Osteocyte (in vitro differentiated cells): ENCODE results near the gene CCDC85B. TPM values are rescaled to one million over a fixed set of nuclear protein-coding genes. Genes with fewer than 3 reads are reported as not detected.
A peak's percentile ranks its signal among the peaks of the same experiment; 100 is the strongest.

ENCODE experiments used
- DNase-seq: peaks from one replicate; pipeline ENCODE4 v3.0.0; 2021; ENCODE audit warnings: mixed read lengths; ENCODE audit not compliant: unreplicated experiment; ENCODE audit errors: extremely low spot score
- H3K27ac Mint-ChIP-seq: one replicate; pipeline ENCODE4 v1.8.0; 2021; ENCODE audit warnings: mild to moderate bottlenecking, mixed read lengths; ENCODE audit not compliant: unreplicated experiment
- H3K27me3 Mint-ChIP-seq: one replicate; pipeline ENCODE4 v1.8.0; 2021; ENCODE audit warnings: mixed read lengths; ENCODE audit not compliant: unreplicated experiment
- H3K36me3 Mint-ChIP-seq: one replicate; pipeline ENCODE4 v1.8.0; 2021; ENCODE audit warnings: mixed read lengths; ENCODE audit not compliant: unreplicated experiment
- H3K4me1 Mint-ChIP-seq: one replicate; pipeline ENCODE4 v1.8.0; 2021; ENCODE audit warnings: mixed read lengths; ENCODE audit not compliant: unreplicated experiment
- H3K4me3 Mint-ChIP-seq: one replicate; pipeline ENCODE4 v1.8.0; 2021; ENCODE audit warnings: mild to moderate bottlenecking, moderate library complexity, mixed read lengths; ENCODE audit not compliant: unreplicated experiment
- H3K9me3 Mint-ChIP-seq: one replicate; pipeline ENCODE4 v1.8.0; 2021; ENCODE audit warnings: mixed read lengths; ENCODE audit not compliant: unreplicated experiment
- total RNA-seq: library from RNA; stranded (reverse); gene quantifications from 2 replicates; pipeline ENCODE4 v1.2.1, GENCODE V29; 2021
- TF ChIP-seq, protein P1 (sequence below): fragments of 200-600 bp; sonication (generic); IDR thresholded peaks from 2 replicates; pipeline ENCODE4 v1.5.0; 2021; ENCODE audit warnings: antibody characterized with exemption, mild to moderate bottlenecking, moderate library complexity

Gene CCDC85B
- total RNA-seq, 1 donor from 2014 or later: 39.0 TPM

DNA sequence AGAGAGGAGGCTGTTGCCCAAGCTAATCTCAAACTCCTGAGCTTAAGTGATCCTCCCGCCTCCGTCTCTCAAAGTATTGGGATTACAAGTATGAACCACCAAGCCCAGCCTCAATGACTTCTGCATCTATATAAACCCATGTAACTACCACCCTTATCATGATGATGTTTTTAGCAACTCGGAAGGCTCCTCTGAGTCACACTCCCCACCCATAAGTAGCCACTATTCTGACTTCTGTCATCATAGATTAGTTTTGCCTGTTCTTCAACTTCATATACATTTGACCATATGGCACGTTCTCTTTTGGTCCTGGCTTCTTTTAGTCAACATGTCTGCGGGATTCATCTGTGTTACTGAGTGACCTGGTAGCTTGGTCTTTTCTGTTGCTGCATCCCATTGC is 16.1 kb downstream of the CCDC85B start:
- Mint-ChIP-seq H3K4me1 (peaks cover 54% of the 10 kb centered on the region), H3K27me3 (no peaks in the 10 kb centered on the region), H3K36me3 (no peaks in the 10 kb centered on the region), H3K9me3 (no peaks in the 10 kb centered on the region), H3K27ac (no peak overlapping the region), H3K4me3 (no peak overlapping the region)
- TF ChIP-seq, protein P1, sequence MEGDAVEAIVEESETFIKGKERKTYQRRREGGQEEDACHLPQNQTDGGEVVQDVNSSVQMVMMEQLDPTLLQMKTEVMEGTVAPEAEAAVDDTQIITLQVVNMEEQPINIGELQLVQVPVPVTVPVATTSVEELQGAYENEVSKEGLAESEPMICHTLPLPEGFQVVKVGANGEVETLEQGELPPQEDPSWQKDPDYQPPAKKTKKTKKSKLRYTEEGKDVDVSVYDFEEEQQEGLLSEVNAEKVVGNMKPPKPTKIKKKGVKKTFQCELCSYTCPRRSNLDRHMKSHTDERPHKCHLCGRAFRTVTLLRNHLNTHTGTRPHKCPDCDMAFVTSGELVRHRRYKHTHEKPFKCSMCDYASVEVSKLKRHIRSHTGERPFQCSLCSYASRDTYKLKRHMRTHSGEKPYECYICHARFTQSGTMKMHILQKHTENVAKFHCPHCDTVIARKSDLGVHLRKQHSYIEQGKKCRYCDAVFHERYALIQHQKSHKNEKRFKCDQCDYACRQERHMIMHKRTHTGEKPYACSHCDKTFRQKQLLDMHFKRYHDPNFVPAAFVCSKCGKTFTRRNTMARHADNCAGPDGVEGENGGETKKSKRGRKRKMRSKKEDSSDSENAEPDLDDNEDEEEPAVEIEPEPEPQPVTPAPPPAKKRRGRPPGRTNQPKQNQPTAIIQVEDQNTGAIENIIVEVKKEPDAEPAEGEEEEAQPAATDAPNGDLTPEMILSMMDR: no peak
- no peak for DNase-seq

DNA sequence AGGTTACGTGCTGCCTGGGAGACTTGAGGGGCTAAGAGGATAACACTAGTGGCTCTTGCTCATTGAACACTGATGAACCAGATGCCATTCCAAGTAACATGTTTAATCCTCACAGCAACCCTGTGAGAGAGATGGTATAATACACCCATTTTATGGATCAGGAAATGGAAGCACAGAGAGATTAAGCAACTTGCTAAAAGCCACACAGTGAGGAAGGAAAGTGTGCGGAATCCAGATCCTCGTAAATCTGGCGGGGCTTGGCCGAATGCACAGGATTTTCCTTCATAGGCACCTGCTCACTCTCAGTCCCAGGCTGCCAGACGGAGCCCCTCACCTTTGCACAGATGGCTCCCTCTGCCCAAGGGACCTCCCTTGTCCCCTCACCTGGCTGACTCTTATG is 17.4 kb downstream of the CCDC85B start:
- no peak for DNase-seq
- Mint-ChIP-seq H3K4me1 (peaks cover 54% of the 10 kb centered on the region), H3K9me3 (no peaks in the 10 kb centered on the region), H3K4me3 (no peak overlapping the region), H3K27me3 (no peaks in the 10 kb centered on the region), H3K36me3 (no peaks in the 10 kb centered on the region), H3K27ac (no peak overlapping the region)
- TF ChIP-seq, protein P1: no peak

DNA sequence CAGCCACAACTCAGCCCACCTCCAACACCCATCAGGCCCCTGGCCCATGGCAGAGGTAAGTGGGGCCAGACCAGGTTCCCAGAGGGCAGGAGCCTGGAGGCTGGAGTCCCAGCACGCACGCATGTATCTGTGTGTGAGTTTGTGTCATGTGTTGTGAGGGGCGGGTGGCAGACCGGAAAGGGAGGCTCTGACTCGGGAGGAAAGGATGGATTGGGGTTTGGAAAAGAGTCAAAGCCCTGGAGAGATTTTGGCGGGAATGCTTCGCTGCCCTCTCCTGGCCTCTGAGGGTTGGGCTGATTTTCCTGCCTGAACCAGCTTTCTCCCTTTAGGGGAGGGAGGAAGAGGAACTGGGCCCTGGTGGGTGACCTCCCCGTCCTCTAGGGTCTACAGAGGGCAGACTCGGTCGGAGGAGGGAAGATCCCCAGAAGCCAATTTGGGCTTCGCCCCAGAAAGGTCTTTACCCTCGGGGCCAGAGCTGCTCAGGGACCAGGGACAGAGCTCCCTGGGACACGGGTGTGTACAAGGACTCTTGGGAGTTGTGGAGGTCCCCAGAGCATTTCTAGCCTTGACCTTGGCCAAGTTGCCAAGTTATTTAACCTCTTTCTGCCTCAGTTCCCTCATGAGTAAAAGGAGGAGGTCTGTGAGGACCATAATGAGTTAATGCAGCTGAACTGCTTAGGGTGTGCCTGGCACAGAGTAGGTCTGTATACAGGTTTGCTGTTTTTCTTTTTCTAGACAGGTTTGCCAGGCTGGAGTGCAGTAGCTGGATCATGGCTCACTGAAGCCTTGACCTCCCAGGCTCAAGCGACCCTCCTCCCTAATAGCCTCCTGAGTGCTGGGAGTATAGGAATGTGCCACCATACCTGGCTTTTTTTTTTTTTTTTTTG is 21.5 kb downstream of the CCDC85B start:
- Mint-ChIP-seq H3K36me3 (peaks cover 3% of the 10 kb centered on the region), H3K4me3 (no peak overlapping the region), H3K4me1 (peaks cover 65% of the 10 kb centered on the region), H3K9me3 (no peaks in the 10 kb centered on the region), H3K27ac (peak overlapping the region; percentile 91), H3K27me3 (no peaks in the 10 kb centered on the region)
- TF ChIP-seq, protein P1: peak; percentile 37
- no peak for DNase-seq

DNA sequence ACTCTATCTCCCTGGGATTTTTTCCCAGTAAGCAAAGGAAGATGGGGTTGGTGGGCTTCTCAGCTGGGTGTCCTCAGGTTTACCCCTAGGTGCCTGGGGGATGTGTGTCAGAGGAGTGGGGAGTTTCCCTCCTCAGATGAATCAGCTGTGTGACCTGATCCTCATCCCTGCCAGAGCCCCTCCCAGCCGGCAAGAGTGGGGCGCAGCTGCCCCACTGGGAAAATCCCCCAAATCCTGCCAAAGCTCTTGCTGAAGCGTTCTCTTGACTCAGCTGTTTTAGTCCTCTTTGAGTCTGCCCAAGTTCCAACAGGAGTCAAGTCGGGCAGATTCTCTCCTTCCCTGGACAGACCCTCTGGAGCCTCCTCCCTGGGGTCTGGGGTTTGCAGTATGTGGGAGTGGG is 22.4 kb downstream of the CCDC85B start:
- H3K9me3 Mint-ChIP-seq: no peaks in the 10 kb centered on the region
- H3K27ac Mint-ChIP-seq: peak overlapping the region; percentile 91
- H3K36me3 Mint-ChIP-seq: peaks cover 6% of the 10 kb centered on the region
- H3K27me3 Mint-ChIP-seq: no peaks in the 10 kb centered on the region
- DNase-seq: no peak
- peaks cover 67% of the 10 kb centered on the region for H3K4me1 Mint-ChIP-seq
- H3K4me3 Mint-ChIP-seq: no peak overlapping the region
- TF ChIP-seq, protein P1: no peak

DNA sequence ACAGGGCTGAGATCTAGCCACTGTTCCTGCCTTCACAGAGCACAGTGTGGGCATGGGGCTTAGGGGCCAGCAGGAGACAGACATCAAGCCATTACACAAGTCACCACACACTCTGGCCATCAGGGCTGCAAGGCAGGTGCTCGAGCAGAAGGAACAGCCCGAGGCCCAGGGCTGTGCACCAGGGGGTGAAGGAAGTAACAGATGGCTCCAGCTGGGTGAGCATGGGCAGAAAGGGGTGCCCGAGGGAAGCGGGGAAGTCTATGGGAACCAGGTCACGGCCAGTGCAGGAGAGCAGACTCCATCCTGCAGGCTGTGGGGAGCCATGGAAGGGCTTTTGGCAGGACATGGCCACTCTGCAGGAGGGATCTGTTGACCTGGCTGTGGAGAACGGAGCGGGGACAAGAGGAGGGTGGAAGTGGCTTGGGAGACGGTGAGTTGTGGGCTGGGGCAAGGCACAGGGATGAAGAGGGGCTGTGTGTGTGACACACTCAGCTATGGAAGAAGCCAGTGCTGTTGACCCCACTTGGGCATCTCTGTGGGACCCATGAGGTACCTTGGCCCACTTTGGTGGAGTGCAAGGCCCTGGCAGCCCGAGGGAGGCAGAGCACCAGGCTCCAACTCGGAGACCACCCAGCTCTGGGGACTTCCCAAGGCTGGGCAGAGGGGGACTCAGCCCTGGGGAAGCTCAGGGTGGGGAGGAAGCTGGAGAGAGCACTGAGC is 24.8 kb downstream of the CCDC85B start:
- Mint-ChIP-seq H3K27ac (peak overlapping the region; percentile 98), H3K27me3 (no peaks in the 10 kb centered on the region), H3K4me3 (peak overlapping the region; percentile 82), H3K4me1 (peaks cover 62% of the 10 kb centered on the region), H3K9me3 (no peaks in the 10 kb centered on the region), H3K36me3 (peaks cover 6% of the 10 kb centered on the region)
- DNase-seq: no peak
- TF ChIP-seq, protein P1: no peak
